ENCODE data around the gene C17orf107.
"Not testable (repeated sequence)": the region's sequence is repeated elsewhere in the genome, so short reads cannot be mapped to it uniquely, and the experiment has no call there.

The C17orf107 gene

DNA sequence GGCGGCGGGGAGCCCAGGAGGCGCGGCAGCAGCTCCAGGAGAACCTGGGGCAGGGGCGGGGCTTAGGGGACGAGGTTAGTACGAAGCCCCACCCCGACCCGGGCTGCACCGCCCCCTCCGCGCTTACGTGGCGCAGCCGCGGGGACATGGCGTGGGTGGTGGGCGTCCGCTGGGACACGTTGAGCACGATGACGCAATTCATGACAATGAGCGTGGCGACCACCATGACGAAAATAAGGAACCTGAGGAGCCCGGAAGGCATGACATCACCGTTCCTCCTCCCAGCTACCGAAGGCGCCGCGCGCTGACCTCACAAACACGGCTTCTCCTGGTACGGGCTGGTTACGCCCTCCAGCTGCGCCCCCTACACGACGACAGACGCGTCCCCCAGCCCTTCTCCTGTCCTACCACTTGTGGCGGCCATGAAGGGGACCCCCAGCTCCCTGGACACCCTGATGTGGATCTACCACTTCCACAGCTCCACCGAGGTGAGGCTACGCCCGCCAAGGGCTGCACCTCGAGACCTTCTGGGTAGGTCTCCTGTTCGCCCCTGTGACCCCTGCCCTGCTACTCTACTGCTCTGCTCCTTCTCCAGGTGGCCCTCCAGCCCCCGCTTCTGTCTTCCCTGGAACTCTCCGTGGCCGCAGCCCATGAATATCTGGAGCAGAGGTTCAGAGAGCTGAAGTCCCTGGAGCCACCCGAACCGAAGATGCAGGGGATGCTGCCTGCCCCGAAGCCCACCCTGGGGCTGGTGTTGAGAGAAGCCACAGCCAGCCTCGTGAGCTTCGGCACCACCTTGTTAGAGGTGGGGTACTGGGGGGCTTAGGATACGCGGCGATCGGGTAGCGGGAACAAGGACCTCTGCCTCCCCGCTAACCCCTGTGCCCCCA is at the start of gene C17orf107:
Gene C17orf107, plus strand, starts transcription at position 196 of the 890 bp plus-strand sequence. Its CDS starts 227 bp downstream, at position 423.
- no peak for DNase-seq

- DNase-seq, result no peak
Measured at GRCh38 chr17:4850246-4850645, 49.1 kb upstream of the C17orf107 start.

DNA sequence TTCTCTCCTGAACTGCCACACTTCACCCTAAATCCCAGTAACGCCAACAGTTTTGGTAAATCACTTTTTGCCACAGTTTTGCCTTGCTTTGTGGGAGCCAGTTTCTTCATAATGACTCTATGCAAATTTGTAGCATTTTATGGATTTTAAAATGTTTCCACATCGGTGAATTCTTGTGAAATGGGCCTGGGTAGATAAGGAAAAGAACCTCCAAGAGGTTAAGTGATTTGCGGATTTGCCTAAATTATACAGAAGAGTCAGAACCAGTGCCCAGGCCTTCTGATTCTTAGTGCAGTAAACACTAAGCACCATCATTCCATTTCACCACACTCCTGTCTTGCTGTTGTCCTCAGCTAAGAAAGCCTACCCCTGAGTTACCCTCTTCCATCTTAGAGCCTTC is 48.3 kb upstream of the C17orf107 start:
- DNase-seq, result no peak

GRCh38 chr17:4852567-4853207 is 46.6 kb upstream of the C17orf107 start:
- DNase-seq, result no peak

DNA sequence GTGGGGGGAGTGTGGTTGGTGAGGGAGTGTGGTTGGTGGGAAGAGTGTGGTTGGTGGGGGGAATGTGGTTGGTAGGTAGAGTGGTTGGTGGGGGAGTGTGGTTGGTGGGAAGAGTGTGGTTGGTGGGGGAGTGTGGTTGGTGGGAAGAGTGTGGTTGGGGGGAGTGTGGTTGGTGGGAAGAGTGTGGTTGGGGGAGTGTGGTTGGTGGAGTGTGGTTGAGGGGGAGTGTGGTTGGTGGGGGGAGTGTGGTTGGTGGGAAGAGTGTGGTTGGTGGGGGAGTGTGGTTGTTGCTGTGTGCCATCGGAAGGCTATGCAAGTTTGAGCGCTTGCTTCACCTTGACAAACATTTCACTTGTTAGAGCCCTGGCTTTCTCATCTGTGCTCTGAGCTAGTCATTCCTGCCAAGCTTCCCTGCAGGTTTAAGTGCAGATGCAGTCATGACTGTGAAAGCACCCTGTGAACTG is 46.1 kb upstream of the C17orf107 start:
- no peak for DNase-seq

- DNase-seq, result no peak
Measured at GRCh38 chr17:4854111-4854681, 45.1 kb upstream of the C17orf107 start.

- DNase-seq, result no peak
Measured at GRCh38 chr17:4856271-4856936, 42.9 kb upstream of the C17orf107 start.

DNA sequence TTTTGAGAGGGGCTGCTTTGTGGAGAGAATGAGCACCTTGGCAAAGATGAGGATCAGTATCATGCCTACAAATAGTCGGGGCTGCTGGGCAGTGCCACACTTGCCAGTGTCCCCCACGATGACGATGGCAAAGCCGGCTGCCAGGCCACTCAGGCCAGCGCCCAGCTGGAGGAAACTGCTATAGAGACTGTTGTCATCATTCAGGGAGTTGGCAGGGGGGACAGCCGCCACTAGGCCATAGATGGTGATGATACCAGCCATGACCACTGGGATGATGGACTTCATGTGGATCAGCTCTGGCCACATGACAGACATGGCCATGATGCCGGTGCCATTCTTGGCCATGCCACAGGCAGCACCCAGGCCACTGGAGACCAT is 42.4 kb upstream of the C17orf107 start:
- DNase-seq, result no peak

DNA sequence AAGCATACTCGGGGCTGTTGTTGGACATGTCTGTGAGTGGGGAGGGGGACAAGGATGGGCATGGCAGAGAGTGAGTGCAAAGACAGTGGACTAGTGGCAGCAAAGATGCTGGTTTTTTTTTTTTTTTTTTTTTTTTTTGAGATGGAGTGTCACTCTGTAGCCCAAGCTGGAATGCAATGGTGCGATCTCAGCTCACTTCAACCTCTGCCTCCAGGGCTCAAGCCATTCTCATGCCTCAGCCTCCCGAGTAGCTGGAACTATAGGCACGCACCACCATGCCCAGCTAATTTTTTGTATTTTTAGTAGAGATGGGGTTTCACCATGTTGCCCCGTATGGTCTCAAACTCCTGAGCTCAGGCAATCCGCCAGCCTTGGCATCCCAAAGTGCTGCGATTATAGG is 42.0 kb upstream of the C17orf107 start:
- DNase-seq, result not testable (repeated sequence)

- no peak for DNase-seq
Measured at GRCh38 chr17:4858068-4858881, 41.1 kb upstream of the C17orf107 start.

DNA sequence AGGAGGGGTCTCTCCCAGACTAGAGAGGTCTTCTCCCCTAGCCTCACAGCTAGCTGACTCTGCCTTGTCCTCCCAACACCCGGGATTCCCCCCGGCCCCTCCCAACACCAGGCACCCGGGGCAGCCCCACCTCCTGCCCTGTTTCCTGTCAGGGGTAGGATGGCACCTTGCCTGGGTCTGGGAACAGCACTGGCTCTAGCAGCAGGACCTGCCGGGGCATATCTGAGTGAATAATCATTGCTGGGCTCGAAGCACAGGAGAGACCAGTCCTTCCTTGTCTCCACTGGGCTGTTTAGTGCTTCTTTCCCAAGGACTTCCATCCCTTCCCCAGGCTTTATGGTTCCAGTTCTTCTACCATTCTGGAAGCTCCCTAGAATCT is 40.5 kb upstream of the C17orf107 start:
- DNase-seq, result no peak

- DNase-seq, result no peak
Measured at GRCh38 chr17:4859816-4860625, 39.3 kb upstream of the C17orf107 start.

DNA sequence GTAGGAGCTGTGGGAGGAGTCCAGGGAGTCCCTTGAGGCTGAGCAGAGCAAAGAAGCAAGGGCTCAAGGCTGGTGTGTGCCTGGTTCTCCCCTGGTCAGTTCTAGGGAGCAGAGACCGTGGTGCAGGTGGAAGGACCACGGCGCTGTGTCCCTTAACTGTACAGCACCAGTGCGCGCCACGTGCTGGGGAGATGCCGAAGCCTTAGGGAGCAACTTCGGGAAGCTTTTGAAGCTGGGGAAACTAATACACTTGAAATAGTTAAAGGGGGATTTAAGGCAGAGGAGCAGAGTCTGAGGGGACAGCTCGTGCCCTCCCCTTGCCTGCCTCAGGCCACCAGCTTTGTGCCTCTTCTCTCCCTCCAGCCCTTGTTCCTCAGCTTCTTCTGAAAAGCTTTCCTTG is 38.7 kb upstream of the C17orf107 start:
- DNase-seq, result no peak

- no peak for DNase-seq
Measured at GRCh38 chr17:4861052-4861451, 38.3 kb upstream of the C17orf107 start.

DNA sequence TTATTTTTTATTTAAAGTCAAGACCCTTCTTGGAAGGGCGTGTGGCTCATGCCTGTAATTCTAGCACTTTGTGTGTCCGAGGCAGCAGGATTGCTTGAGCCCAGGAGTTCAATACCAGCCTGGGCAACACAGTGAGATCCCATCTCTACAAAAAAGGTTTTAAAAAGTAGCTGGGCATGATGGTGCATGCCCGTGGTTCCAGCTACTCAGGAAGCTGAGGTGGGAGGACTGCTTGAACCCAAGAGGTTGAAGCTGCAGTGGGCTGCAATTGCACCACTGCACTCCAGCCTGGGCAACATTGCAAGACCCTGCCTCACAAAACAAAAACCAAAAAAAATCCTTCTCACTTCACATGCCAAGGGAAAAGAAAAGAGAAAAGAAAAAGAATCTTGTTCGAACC is 36.6 kb upstream of the C17orf107 start:
- no peak for DNase-seq

- DNase-seq, result no peak
Measured at GRCh38 chr17:4863321-4863720, 36.0 kb upstream of the C17orf107 start.

- DNase-seq, result not testable (repeated sequence)
Measured at GRCh38 chr17:4867535-4867934, 31.8 kb upstream of the C17orf107 start.

GRCh38 chr17:4869058-4869998 is 30.0 kb upstream of the C17orf107 start:
- DNase-seq, result not testable (repeated sequence)

- DNase-seq, result no peak
Measured at GRCh38 chr17:4870855-4871254, 28.5 kb upstream of the C17orf107 start.

- DNase-seq, result no peak
Measured at GRCh38 chr17:4872786-4873185, 26.6 kb upstream of the C17orf107 start.
